GM19043 (cell line): Measurements from ENCODE around the gene SFMBT2.
A peak's percentile ranks its signal among the peaks of the same experiment; 100 is the strongest.
"Not testable (repeated sequence)": the region's sequence is repeated elsewhere in the genome, so short reads cannot be mapped to it uniquely, and the experiment has no call there.

ENCODE experiments used
- ATAC-seq: cut with Tn5 transposase; IDR thresholded peaks from one replicate; pipeline ENCODE4 v1.9.1; 2021; ENCODE audit warnings: low read depth; ENCODE audit not compliant: unreplicated experiment

SFMBT2 gene

GRCh38 chr10:7194571-7194970 is 216.3 kb downstream of the SFMBT2 start:
- no peak for ATAC-seq

- ATAC-seq = no peak
Observed at GRCh38 chr10:7193369-7193768, 217.5 kb downstream of the SFMBT2 start.

GRCh38 chr10:7192831-7193361 is 217.9 kb downstream of the SFMBT2 start:
- no peak for ATAC-seq

GRCh38 chr10:7192061-7192460 is 218.8 kb downstream of the SFMBT2 start:
- no peak for ATAC-seq

GRCh38 chr10:7190772-7191171 is 220.1 kb downstream of the SFMBT2 start:
- ATAC-seq = not testable (repeated sequence)

GRCh38 chr10:7189909-7190308 is 220.9 kb downstream of the SFMBT2 start:
- ATAC-seq = no peak

- ATAC-seq = no peak
Observed at GRCh38 chr10:7188456-7189050, 222.3 kb downstream of the SFMBT2 start.

GRCh38 chr10:7186387-7187018 is 224.3 kb downstream of the SFMBT2 start:
- ATAC-seq = no peak

- ATAC-seq = no peak
Observed at GRCh38 chr10:7185367-7185690, 225.5 kb downstream of the SFMBT2 start.

- ATAC-seq = peak; percentile 66
Observed at GRCh38 chr10:7184660-7185366, 226.0 kb downstream of the SFMBT2 start.

GRCh38 chr10:7184116-7184515 is 226.7 kb downstream of the SFMBT2 start:
- not testable (repeated sequence) for ATAC-seq

- ATAC-seq = not testable (repeated sequence)
Observed at GRCh38 chr10:7182327-7182726, 228.5 kb downstream of the SFMBT2 start.

GRCh38 chr10:7181420-7181819 is 229.4 kb downstream of the SFMBT2 start:
- ATAC-seq = no peak

GRCh38 chr10:7179536-7179935 is 231.3 kb downstream of the SFMBT2 start:
- no peak for ATAC-seq

- no peak for ATAC-seq
Observed at GRCh38 chr10:7173948-7174347, 236.9 kb downstream of the SFMBT2 start.

GRCh38 chr10:7171825-7172224 is 239.0 kb downstream of the SFMBT2 start:
- ATAC-seq = no peak

- no peak for ATAC-seq
Observed at GRCh38 chr10:7170626-7171322, 240.1 kb downstream of the SFMBT2 start.

GRCh38 chr10:7168414-7168813 is 242.4 kb downstream of the SFMBT2 start:
- ATAC-seq = no peak

GRCh38 chr10:7165500-7166177 is 245.2 kb downstream of the SFMBT2 start:
- no peak for ATAC-seq

- ATAC-seq = no peak
Observed at GRCh38 chr10:7164955-7165354, 245.9 kb downstream of the SFMBT2 start.

- ATAC-seq = no peak
Observed at GRCh38 chr10:7162331-7162730, 248.5 kb downstream of the SFMBT2 start.
